ENCODE results near the gene CHST9.

GRCh38 chr18:27175245-27175644 is 9.9 kb downstream of the CHST9 start:
- TF ChIP-seq POLR2A (IDR thresholded peaks at IDR 0.05; ENCODE audit: low read depth, low read length) (no peak), BHLHE40 (IDR thresholded peaks at IDR 0.05; ENCODE audit: low read depth, low read length) (no peak), CTCF (conservative IDR thresholded peaks at IDR 0.05; ENCODE audit: low read depth, low read length) (no peak), RFX5 (IDR thresholded peaks at IDR 0.05; ENCODE audit: low read depth, low read length) (no peak)

Measured in IMR-90 (cell line).